NCI-H2107 treated with DMSO at 0.1 percent for 48 hours (cell line): ENCODE data around the gene XYLT1.

Source experiments
- DNase-seq: peaks from one replicate; lab custom pipeline; 2025; ENCODE audit not compliant: unreplicated experiment; lab: John Stamatoyannopoulos, UW

XYLT1 gene

DNA sequence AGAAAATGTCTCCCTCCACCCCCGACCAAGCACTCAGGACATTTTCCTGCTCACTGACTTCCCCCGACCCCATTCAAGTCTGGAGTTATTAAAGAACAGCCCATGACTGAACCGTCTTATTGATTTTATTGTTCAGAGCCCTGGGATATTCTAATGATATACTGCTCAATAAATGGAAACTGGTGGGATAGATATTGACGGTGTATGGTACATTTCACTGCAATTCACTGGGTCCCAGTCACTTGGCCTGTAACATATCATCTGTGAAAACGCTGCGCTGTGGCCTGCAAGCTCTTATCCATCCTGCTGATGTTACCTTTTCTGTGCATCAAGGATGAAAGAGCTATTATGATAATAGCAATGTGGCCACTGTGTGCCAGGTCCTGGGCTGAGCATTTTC lies 258.2 kb downstream of the XYLT1 start:
- no peak for DNase-seq

DNA sequence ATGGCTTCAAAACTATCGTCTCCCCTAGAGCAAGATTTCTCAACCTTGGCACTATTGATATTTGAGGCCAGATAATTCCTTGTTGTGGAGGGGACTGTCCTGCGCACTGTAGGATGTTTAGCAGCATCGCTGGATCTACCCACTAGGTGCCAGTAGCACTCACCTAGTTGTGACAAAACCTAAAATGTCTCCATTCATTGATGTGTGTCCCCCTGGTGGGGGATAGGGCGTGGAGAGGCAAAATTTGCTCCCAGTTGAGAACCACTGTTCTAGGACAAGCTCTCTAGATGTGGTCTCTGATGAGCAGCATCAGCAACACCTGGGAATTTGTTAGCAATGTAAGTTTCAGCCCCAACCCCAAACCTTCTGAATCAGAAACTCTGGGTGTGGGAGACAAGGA lies 259.0 kb downstream of the XYLT1 start:
- no peak for DNase-seq

DNA sequence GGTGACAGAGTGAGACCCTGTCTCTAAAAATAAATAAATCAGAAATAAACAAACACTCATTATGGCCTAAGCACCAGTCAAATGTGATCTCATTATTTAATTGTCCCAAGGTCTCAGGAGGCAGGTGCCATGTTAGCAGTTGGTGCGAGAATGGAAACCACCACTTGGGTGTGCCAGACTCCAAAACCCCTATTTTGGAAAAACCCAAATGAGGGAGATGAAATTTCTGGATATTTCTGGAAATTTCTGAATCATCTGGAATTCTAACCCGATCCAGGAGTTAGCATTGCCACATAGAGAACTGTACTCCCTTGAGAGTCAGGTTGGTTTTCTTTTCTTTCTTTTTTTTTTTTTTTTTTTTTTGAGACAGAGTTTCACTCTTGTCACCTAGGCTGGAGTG lies 264.0 kb downstream of the XYLT1 start:
- no peak for DNase-seq

DNA sequence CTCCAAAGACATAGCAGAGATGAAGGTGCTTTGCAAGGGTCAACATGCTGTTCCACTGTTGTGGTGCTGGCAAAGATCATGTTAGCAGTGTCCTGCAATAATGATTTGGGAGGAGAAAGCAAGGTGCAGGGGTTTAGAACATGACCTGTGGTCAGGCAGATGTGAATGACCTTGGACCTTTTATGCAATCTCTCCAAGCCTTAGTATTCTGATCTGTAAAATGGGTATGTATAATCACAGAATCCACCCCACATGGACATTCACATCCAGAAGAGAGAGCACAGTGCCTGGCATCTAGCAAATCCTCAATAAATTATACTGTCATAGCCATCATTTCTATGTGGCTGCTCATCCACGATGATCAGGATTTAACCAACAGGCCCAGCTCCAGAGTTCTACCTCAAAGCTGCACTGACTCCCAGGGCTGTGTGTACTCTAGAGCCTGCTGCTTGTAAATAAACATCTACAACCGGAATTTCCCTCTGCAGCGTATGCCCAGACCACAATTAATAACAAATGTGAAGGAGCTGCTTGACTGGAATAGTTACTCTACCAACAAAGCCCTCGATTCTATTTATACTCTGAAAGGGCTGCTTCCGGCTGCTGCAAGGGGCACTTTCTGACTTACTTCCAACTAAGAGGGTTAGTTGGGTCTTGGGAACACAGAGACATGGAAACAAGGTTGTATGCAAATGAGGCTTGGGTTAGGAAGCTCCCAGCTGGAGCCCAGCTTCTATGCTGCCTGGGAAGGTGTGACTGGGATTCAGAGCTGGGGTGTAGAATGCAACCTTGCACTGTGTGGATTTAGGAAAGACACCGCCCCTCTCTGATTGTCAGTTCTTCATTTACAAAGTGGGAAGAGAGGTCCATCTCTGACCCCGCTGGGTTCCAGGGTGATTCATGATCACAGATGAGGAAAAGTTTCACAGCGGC lies 265.2 kb downstream of the XYLT1 start:
- no peak for DNase-seq

DNA sequence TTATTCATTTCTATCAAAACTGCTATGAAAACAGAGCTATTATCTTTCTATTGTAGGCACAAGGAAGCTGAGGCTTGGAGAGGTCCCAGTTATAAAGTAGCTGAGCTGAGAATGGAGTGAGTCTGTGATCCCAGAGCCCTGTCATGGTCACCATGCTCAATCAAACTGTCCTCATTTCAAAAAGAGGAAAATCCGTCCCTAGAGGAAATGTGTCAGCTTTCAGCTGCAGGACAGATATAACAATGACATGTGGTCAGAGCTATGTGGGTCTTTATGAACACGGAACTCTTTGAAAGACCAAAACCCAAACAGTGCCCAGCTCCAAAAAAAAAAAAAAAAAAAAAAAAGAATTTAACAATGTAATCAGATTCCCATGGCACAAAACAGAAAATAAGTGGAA lies 266.1 kb downstream of the XYLT1 start:
- no peak for DNase-seq

DNA sequence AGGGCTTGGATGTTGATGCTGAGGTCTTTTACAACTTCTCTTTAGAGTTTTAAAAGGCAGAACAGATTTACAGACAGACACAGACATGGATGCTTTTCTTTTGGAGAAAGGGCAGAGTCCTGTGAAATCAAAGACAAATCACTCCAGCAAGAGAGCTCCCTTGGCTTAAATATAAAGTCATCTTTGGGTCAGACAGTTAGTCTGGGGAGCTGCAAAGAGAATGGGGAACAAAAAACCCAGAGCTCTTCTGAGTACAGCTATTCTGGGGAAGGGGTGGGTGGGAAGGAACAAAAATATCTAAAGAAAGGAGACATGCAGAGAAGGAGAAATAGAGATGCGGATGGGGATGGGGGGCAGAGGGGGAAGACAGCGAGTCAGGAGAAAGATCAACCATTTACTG lies 266.6 kb downstream of the XYLT1 start:
- DNase-seq = no peak

DNA sequence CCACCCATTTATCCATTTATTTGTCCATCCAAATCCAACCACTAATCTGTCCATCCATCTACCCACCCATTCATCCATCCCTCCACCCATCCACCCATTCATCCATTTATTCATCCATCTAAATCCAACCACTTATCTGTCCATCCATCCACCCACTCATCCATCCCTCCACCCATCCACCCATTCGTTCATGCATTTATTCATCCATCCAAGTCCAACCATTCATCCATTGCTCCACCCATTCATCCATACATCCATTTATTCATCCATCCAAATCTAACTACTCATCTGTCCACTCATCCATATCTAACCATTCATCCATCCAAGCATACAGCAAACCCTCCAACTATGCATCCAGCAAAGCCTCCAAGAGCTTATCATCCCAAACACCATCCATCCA lies 267.3 kb downstream of the XYLT1 start:
- DNase-seq = no peak

DNA sequence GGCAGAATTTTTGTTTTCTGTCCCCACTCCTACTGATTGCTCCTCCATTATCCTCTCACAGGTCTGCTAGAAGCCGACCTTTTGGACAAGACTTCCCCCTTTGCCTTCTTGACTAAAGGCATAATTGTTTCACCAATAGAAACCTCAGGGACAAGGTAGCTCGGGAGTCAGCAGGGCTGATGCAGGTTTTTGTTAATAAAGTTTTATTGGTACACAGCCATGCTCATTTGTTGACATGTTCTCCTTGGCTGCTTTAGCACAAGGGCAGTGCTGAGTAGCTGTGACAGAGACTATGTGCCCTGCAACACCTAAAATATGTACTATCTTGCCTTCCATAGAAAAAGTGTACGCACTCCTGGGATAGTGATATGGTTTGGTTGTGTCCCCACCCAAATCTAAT lies 271.6 kb downstream of the XYLT1 start:
- no peak for DNase-seq

DNA sequence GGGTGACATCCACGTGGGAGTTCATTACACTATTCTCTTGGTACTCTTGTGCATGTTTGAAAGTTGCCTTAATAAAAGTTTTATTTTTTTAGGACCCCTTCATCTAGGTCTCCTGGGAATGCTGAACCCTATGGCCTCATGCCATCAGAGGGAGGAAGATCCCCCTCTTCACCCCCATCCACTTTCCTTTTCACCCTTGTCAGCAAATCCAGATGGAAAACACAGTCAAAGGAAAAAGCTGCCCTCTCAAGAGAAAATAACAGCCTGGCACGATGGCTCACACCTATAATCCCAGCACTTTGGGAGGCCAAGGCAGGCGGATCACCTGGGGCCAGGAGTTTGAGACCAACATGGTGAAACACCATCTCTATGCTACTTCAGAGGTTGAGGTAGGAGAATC lies 274.2 kb downstream of the XYLT1 start:
- DNase-seq = no peak

DNA sequence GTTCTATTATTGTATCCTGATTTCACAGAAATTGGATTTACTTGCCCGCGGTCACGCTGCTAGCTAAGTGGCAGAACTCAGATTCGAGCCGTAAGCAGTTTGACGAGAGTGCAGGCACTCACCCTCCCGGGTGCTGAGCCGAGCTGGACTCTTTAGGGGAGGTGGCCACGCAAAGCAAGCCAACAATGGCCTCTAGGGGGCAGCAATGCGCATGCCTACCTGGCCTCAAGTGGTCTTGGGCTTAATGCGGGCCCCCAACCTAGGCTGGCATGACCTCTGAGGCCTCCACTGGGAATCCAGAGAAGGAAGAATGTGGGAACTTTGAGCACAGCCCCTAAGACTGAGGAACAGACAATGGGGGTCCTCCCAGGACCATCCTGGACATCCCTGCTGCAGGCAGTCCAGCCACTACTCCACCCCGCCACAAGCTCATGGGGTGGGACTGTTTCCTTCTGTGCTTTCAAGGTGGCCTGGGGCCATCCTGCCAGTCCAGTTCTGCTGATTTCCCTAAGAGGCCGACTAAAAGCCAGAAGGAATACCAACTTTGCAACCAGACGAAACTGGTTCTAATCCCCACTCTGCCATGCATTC lies 276.5 kb downstream of the XYLT1 start:
- no peak for DNase-seq

DNA sequence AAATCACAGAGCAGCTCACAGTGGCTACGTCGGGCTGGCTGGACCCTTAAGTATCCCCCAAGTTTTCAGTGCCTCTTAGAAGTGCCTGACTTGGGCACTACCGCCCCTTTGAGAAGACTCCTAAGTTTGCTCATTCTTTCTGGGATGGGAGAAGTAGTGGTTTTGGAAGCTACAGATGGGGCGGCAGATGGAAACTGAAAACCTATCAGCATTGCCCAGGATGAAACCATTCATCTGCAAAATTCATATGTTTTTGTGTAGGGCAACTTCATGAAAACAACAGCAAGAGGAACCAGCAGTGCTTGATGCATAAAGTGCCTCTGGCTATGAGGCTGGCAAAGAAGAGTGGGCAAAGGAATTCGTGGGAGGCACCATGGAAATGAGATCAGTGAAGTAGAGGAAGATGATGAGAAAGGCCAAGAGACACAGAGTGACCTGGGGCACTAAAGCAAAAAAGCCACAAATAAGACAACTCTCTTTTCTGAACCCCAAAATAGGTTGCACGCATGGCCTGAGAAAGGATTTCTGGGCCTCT lies 277.1 kb downstream of the XYLT1 start:
- DNase-seq = no peak

DNA sequence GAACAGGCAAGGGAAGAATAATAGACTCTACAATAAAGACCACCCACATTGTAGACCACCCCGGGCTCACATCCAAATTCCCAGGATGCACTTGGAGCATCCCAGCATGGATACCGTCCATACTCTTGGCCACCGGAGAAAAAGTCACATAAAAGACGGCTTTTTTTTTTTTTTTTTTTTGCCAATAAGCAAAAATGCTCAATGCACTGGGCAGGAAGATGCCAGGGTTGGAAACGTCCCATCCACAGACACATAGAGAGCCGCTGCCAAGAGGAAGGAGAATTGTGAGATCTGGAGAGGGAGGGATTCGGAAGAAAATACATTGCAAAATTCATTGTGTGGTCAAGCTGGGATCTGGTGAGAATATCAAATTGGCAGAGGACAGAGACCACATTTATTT lies 286.7 kb downstream of the XYLT1 start:
- no peak for DNase-seq

DNA sequence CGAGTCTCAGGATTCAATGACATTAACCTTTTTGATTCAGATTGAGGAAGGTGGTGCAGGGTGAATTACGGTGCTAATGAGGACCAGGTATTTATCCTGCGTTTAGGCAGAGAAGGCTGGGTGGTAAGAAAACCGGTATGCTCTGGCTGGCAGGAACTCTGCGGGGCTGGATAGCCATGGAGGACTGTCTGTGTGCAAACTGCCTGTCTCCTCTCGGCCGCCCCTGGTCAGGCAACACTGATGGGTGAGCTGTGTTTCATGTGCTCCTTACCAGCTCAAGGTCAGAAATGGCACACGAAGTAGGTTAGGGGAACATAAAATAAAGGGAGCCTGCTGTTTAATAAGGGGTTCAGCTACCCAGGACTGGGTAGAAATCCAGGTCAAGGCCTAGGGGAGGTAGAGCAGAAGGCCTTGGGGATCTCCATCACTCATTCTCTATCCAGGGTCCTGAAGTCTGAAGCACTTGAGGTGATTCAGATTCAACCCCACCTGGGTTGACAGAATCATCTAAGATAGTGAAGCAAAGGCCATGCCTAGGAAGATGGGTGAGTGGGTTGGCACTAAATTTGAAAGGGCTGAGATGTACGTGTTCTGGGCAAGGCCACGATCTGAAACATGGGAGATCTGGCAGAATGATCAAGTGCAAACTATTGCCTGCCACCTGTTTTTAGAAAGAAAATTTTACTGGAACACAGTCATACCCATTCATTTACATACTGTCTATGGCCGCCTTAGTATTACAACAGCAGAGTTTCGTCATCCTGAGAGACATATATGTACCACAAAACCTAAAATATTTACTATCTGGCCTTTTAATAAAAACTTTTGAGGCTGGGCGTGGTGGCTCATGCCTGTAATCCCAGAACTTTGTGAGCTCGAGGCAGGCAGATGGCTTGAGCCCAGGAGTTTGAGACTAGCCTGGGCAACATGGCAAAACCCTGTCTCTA lies 292.5 kb downstream of the XYLT1 start:
- no peak for DNase-seq

DNA sequence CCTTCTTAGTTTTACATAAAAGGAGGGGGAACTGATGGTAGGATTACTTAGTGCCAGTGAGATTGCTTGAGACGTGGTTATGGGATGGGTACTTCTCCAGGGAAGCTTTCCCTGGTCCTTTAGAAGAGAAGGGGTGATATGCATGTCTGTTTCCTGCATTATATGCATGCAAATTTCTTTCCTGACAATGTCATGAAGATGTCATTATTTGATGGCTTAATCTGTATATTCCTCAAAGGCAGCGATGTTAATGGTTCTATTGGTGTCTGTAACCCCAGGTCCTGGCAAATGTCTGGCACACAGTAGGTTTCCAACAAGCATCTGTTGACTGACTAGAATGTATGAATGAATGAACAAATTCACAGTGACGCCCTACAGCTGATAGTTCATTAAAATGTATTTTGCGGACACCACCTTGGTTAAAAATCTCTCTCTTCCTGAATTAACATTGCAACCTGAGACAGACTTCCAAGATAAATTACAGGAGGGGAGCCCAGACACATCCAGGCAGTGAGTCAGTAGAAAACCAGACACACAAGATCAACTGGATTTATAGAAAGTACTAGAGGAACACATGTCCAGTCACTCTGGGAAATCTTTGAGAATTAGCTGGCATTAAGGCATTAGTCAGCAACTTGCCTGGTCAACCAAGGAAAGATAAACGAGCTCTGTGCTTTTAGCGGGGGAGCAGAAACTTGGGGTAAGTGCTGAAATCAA lies 293.4 kb downstream of the XYLT1 start:
- no peak for DNase-seq

DNA sequence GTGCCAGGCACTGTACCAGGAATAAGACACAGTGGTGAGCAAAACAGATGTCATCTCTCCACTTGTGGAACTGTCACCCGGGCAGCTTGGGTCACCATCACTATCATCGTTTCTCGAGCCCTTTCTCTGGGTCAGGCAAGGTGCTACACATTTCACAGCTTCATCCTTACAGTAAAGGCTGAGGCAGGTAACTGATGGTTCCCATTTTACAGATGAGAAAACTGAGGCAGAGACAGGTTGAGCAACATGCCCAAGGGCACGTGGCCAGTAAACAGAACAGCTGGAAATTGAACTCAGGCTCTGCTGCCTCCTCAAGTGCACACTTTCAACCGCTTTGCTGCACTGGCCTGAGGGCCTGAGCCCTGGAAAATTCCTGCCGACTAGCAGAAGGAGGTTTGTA lies 294.6 kb downstream of the XYLT1 start:
- DNase-seq = no peak

DNA sequence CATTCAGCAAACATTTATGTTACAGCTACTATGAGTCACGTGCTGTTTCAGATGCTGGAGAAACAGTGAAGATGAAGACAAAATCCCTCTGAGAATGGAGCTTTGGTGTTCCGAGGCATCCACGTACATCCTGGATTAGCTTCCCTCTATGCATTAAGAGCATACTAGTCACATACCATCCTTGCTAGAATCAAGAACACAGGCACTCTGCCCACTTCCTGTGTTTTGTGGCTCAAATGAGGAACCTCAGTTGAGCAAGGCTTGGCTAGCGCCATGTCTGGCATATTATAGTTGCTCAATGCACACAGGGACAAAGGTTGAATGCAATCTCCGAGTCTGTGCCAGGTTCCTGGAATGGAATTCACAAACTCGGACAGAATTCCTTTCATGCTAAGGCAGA lies 297.5 kb downstream of the XYLT1 start:
- no peak for DNase-seq

DNA sequence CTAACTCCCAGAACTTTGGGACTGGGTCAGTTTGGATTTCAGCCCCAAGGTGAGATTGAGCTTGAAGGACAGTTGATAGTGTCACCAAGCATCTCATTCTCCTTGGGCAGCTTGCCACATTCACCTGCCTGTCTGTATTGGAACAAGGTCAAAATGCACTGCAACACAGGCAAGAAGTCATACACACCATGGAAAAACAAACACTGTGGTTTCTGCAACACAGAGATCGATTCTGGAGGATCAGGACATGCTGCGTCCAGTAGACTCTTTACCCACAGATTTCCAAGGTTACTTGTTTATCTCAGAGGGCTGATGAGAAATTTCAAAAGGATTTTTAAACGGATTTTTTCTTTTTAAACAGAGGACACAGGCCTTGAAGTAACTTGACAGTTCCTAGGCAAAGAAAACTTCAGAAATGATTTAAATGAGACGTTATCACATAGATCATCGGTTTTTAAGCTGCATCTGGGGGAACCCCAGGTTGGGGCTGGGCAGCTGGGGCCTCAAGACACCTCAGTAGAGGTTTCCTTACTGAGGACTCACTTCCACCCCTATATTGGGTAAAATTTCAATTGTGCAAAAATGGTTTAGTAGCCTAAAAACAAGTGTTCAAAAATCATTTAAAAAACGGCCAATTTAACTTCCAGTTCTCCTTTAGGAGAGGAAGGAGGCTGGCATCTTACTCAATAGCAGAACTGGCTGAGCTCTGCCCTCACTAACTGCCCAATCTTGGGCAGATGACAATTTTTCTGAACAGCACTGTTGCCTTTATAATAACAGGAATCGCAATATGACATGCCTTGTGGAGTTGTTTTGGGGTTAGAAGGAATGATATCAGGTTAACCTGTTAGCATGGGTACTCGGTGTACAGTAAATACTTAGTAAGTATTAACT lies 299.3 kb downstream of the XYLT1 start:
- no peak for DNase-seq

DNA sequence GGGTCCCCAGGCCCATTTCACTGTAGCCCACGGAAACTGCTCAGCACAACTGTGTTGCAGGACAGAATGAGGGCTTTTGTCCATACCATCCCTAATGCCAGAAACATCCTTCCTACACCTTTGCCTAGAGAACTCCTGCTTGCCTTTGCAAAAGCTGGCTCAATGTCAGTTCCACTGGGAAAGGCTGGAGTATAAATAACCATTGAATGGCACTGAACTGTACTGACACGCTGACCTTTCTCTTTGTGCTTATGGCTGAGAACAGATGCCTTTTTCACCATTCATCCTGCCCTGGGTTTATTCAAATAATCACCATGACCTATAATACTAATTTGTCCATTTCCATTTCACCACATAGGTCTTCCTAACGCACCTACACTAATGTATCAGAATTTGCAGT lies 300.3 kb downstream of the XYLT1 start:
- DNase-seq = no peak

DNA sequence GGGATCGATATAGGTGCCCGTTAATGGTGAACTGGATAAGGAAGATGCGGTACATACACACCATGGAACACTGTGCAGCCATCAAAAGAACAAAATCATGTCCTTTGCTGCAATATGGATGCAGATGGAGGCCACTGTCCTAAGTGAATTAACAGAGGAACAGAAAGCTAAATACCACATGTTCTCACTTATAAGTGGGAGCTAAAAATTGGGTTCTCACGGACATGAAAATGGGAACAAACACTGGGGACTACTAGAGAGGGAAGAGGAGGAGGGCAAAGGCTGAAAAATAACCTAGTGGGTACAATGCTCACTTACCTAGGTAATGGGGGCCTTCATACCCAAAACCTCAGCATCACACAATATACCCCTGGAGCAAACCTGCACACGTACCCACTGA lies 302.6 kb downstream of the XYLT1 start:
- no peak for DNase-seq

DNA sequence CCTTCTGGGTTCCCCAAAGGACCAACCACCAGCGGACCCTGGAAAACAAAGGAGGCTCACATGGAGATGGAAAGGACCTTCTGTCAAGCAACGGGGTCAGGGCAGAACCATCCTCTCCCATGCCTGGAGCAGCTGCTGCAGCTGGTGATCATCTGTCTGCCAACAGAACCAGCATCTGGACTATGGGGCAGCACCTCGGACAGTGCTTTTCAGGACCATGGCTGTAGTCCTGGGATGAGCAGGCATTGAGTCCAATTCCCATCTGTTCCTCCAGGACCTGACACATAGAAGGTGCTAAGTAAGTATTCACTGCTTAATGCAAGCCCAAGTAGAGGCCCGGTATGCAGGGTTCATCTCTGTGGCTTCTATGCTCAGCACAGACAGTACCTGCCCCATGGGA lies 304.7 kb downstream of the XYLT1 start:
- no peak for DNase-seq
